ENCODE measurements around the gene ACTN3. TPM values are rescaled to one million over a fixed set of nuclear protein-coding genes. Genes with fewer than 3 reads are reported as not detected.

The ACTN3 gene
- total RNA-seq, 1 experiment from 2014 or later: not detected

DNA sequence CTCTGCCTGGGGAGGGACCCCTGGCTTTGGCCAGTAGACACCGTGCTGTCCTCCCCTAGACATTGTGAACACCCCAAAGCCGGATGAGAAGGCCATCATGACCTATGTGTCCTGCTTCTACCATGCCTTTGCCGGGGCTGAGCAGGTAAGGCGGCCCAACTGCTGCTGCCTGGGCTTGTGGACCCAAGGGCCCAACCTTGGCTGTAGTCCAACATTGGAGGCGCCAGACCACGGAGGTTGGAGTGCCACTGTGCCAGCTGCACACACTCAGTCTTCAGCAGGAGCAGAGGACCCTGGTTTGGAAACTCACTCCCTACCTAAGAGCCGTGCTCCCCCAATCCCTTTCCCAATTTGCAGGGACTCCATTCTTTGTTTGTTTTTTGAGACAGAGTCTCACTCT, 9.4 kb downstream of the ACTN3 start:
- CTCF ChIA-PET: no interaction called here

DNA sequence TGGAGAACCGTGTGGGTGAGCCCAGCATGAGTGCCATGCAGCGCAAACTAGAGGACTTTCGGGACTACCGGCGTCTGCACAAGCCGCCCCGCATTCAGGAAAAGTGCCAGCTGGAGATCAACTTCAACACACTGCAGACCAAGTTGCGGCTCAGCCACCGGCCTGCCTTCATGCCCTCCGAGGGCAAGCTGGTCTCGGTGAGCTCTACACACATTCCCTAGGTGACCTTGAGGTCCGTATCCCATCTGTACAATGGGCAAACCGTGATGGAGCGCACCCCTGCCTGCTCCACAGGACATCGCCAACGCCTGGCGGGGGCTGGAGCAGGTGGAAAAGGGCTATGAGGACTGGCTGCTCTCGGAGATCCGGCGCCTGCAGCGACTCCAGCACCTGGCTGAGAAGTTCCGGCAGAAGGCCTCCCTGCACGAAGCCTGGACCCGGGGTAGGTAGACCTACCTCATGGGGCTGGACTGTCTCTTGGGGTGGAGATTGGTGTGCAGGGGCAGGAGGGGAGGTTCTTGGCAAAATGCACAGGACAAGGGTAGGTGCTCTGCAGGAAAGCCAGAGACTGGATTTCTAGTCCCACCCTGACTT, 11.1 kb downstream of the ACTN3 start:
- no TSS peak for BruUV-seq (replicated peaks)
- TF ChIP-seq, protein P1, sequence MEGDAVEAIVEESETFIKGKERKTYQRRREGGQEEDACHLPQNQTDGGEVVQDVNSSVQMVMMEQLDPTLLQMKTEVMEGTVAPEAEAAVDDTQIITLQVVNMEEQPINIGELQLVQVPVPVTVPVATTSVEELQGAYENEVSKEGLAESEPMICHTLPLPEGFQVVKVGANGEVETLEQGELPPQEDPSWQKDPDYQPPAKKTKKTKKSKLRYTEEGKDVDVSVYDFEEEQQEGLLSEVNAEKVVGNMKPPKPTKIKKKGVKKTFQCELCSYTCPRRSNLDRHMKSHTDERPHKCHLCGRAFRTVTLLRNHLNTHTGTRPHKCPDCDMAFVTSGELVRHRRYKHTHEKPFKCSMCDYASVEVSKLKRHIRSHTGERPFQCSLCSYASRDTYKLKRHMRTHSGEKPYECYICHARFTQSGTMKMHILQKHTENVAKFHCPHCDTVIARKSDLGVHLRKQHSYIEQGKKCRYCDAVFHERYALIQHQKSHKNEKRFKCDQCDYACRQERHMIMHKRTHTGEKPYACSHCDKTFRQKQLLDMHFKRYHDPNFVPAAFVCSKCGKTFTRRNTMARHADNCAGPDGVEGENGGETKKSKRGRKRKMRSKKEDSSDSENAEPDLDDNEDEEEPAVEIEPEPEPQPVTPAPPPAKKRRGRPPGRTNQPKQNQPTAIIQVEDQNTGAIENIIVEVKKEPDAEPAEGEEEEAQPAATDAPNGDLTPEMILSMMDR (IDR thresholded peaks at IDR 0.05; ENCODE audit: insufficient read depth in 1 of 2, low read depth in 1 of 2, low read length in 1 of 2, severe bottlenecking in 1 of 2, unreplicated experiment in 1 of 2): no peak
- no peak overlapping the region for H3K4me3 Mint-ChIP-seq (ENCODE audit: unreplicated experiment)
- intact Hi-C loops (cut with micrococcal nuclease; ENCODE audit: unreplicated experiment): no loop called here
- H3K9me3 Mint-ChIP-seq (ENCODE audit: unreplicated experiment): no peaks in the 10 kb centered on the region
- H3K27me3 Mint-ChIP-seq (ENCODE audit: insufficient read depth, unreplicated experiment): no peaks in the 10 kb centered on the region
- no peaks in the 10 kb centered on the region for H3K36me3 Mint-ChIP-seq (ENCODE audit: insufficient read depth, unreplicated experiment)
- no peak for DNase-seq
- no peaks in the 10 kb centered on the region for H3K4me1 ChIP-seq
- H3K4me1 Mint-ChIP-seq (ENCODE audit: low read depth, unreplicated experiment): no peaks in the 10 kb centered on the region
- H3K9me3 ChIP-seq: no peaks in the 10 kb centered on the region
- no peaks in the 10 kb centered on the region for H3K27me3 ChIP-seq (replicated peaks; ENCODE audit: control insufficient read depth, insufficient read depth, low read length)
- H3K36me3 ChIP-seq (ENCODE audit: control insufficient read depth, insufficient read depth, low read length): no peaks in the 10 kb centered on the region
- CTCF ChIA-PET: no interaction called here
- no peak overlapping the region for H3K27ac Mint-ChIP-seq (ENCODE audit: unreplicated experiment)
- H3K4me3 ChIP-seq (ENCODE audit: low read depth, low read length): no peak overlapping the region
- POLR2A ChIA-PET: no interaction called here

More for the DNA sequence above, 9.4 kb downstream of the ACTN3 start:
- Histone ChIP-seq H3K4me1 (peaks cover 6% of the 10 kb centered on the region; the same call in 1 of the 2 replicates), H3K36me3 (ENCODE audit: control insufficient read depth, insufficient read depth, low read length) (no peaks in the 10 kb centered on the region), H3K27me3 (replicated peaks; ENCODE audit: control insufficient read depth, insufficient read depth, low read length) (no peaks in the 10 kb centered on the region), H3K4me3 (ENCODE audit: low read depth, low read length) (no peak overlapping the region), H3K9me3 (no peaks in the 10 kb centered on the region)
- POLR2A ChIA-PET: no interaction called here
- no peaks in the 10 kb centered on the region for H3K9me3 Mint-ChIP-seq (ENCODE audit: unreplicated experiment)
- no peaks in the 10 kb centered on the region for H3K4me1 Mint-ChIP-seq (ENCODE audit: low read depth, unreplicated experiment)
- no peak overlapping the region for H3K27ac Mint-ChIP-seq (ENCODE audit: unreplicated experiment)
- no peak for DNase-seq
- no peak overlapping the region for H3K4me3 Mint-ChIP-seq (ENCODE audit: unreplicated experiment)
- no peaks in the 10 kb centered on the region for H3K27me3 Mint-ChIP-seq (ENCODE audit: insufficient read depth, unreplicated experiment)
- TF ChIP-seq, protein P1 (IDR thresholded peaks at IDR 0.05; ENCODE audit: insufficient read depth in 1 of 2, low read depth in 1 of 2, low read length in 1 of 2, severe bottlenecking in 1 of 2, unreplicated experiment in 1 of 2): no peak
- no peaks in the 10 kb centered on the region for H3K36me3 Mint-ChIP-seq (ENCODE audit: insufficient read depth, unreplicated experiment)
- BruUV-seq (replicated peaks): no TSS peak
- intact Hi-C loops (cut with micrococcal nuclease; ENCODE audit: unreplicated experiment): no loop called here

DNA sequence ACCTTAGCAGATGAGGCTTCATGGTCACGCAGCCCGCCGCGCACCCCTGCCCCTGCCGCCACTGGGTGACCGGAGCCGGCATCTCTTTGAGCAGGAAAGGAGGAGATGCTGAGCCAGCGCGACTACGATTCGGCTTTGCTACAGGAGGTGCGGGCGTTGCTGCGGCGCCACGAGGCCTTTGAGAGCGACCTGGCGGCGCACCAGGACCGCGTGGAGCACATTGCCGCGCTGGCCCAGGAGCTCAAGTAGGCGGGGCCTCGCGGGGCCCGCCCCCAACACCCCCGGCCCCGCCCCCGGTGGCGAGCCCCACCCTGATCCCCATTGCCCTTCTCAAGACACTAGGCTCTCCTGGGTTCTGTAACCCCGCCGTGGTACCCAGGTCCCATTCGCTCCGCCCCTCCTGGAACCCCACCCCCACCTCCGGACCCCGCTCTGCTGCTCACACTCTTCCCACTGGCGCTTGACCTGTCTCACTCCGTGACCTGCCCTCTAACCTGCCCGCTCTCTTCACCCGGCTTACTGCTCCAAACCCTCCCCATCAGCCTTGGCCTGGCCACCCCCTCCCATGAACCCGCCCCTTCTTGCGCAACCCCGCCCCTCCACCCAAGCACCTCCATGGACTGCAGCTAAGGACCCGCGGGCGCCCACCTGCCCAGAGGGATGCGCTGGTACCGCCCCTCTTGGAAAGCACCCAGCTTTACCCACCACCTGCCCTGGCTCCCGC, 12.6 kb downstream of the ACTN3 start:
- CTCF ChIA-PET: interaction anchor here (0.6 kb wide), 2 partner anchors 80 to 560 kb away, joined by 3 to 4 read pairs; partner anchors contain the start of gene KDM2A

More for the DNA sequence above, 12.6 kb downstream of the ACTN3 start:
- no peaks in the 10 kb centered on the region for H3K9me3 ChIP-seq
- no peak overlapping the region for H3K4me3 Mint-ChIP-seq (ENCODE audit: unreplicated experiment)
- TF ChIP-seq, protein P1 (IDR thresholded peaks at IDR 0.05; ENCODE audit: insufficient read depth in 1 of 2, low read depth in 1 of 2, low read length in 1 of 2, severe bottlenecking in 1 of 2, unreplicated experiment in 1 of 2): no peak
- no peaks in the 10 kb centered on the region for H3K36me3 Mint-ChIP-seq (ENCODE audit: insufficient read depth, unreplicated experiment)
- POLR2A ChIA-PET: interaction anchor here (0.6 kb wide), 1 partner anchor 57 kb away, joined by 3 read pairs; the partner anchor contains the start of gene RBM14
- no TSS peak for BruUV-seq (replicated peaks)
- no peaks in the 10 kb centered on the region for H3K27me3 Mint-ChIP-seq (ENCODE audit: insufficient read depth, unreplicated experiment)
- no peaks in the 10 kb centered on the region for H3K9me3 Mint-ChIP-seq (ENCODE audit: unreplicated experiment)
- H3K4me1 Mint-ChIP-seq (ENCODE audit: low read depth, unreplicated experiment): no peaks in the 10 kb centered on the region
- H3K27me3 ChIP-seq (replicated peaks; ENCODE audit: control insufficient read depth, insufficient read depth, low read length): no peaks in the 10 kb centered on the region
- no peak overlapping the region for H3K4me3 ChIP-seq (ENCODE audit: low read depth, low read length)
- intact Hi-C loops (cut with micrococcal nuclease; ENCODE audit: unreplicated experiment): no loop called here
- DNase-seq: peak in 1 of 2 experiments; percentile 40
- no peaks in the 10 kb centered on the region for H3K36me3 ChIP-seq (ENCODE audit: control insufficient read depth, insufficient read depth, low read length)
- no peak overlapping the region for H3K27ac Mint-ChIP-seq (ENCODE audit: unreplicated experiment)
- H3K4me1 ChIP-seq: no peaks in the 10 kb centered on the region
